GM10248 (cell line): ENCODE results near the gene TRIM73.
"Not testable (repeated sequence)": the region's sequence is repeated elsewhere in the genome, so short reads cannot be mapped to it uniquely, and the experiment has no call there.

Source experiments
- CTCF ChIA-PET: fragments of 300-600 bp; sonication (Branson Sonifier 250); formaldehyde crosslinking; extraction: SDS; loops from one replicate; lab custom pipeline; 2021; ENCODE audit warnings: antibody characterized with exemption; lab: Yijun Ruan, JAX
- POLR2A ChIA-PET: fragments of 350-650 bp; sonication (Branson Sonifier 250); formaldehyde crosslinking; extraction: SDS; loops from one replicate; lab custom pipeline; 2020; ENCODE audit warnings: antibody characterized with exemption; lab: Yijun Ruan, JAX
- DNase-seq: peaks from one replicate; pipeline ENCODE4 v3.0.0; 2012; ENCODE audit errors: extremely low spot score

The TRIM73 gene

DNA sequence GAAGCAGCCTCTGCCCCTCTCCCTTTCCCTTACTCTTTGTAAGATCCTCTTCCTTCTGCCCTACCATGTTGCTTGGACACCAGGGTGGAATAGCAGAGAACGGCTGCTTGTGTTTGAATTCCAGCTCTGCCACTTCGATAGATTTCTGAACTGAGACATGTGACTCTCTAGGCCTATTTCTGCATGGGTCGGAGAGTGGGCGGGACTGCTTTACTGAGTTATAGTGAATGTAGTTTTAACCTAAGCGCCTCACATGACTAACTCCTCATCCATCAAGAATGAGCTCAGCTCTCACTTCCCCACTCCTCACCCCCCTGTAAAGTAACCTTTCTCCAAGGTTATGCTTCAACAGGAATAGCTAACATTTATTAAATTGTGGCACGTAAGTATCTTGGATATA is 18.8 kb downstream of the TRIM73 start:
- DNase-seq, POLR2A ChIA-PET, CTCF ChIA-PET: not testable (repeated sequence)

DNA sequence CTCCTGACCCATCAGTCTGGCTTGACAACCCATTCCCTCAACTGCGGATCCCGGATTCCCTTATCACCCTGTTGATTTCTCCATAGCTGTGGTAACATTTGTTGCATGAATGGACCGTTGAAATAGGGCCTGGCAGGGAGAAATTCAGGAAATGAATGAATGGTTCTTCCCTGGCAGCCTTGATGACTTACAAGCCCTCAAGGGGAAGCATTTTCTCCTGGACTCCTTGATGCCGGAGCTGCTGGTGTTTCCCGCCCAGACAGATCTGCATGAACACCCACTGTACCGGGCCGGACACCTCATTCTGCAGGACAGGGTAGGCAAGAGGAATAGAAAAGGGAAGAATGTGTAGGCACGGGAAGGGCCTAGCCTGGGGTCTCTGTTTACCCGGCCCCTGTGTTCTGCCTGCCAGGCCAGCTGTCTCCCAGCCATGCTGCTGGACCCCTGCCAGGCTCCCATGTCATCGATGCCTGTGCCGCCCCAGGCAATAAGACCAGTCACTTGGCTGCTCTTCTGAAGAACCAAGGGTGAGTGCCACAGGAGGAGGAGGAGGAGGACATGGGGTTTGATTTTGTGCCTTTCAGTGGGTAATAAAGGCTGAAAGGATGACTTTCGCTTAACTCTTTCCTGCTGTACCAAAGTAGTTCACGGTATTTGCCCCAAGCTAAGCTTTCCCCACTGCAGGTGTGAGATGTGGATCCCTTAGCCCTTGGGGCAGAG is 19.4 kb downstream of the TRIM73 start:
- POLR2A ChIA-PET, CTCF ChIA-PET, DNase-seq: not testable (repeated sequence)

DNA sequence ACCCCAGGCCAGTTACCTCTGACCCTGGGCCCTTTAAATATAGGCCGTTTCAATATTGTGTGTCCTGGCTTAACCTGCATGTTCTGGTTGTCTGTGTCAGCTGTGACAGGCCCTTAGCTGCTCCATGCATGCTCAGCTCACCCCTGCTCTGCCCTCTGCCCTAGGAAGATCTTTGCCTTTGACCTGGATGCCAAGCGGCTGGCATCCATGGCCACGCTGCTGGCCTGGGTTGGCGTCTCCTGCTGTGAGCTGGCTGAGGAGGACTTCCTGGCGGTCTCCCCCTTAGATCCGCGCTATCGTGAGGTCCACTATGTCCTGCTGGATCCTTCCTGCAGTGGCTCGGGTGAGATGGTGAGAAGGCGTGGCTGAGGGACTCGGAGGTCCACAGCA is 20.0 kb downstream of the TRIM73 start:
- DNase-seq, POLR2A ChIA-PET, CTCF ChIA-PET: not testable (repeated sequence)

DNA sequence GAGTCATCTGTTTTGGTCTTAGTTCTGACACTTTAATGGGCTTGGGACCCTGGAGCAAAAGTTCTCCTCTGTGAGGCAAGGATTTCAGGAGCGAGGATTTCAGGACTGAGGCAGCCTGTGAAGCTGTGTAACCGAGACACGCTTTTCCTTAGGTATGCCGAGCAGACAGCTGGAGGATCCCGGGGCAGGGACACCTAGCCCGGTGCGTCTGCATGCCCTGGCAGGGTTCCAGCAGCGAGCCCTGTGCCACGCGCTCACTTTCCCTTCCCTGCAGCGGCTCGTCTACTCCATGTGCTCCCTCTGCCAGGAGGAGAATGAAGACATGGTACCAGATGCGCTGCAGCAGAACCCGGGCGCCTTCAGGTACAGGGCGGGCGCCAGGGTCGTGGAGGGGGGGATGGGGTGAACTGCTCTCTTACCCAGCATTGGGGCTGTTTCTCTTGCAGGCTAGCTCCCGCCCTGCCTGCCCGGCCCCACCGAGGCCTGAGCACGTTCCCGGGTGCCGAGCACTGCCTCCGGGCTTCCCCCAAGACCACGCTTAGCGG is 20.5 kb downstream of the TRIM73 start:
- DNase-seq, POLR2A ChIA-PET, CTCF ChIA-PET: not testable (repeated sequence)

DNA sequence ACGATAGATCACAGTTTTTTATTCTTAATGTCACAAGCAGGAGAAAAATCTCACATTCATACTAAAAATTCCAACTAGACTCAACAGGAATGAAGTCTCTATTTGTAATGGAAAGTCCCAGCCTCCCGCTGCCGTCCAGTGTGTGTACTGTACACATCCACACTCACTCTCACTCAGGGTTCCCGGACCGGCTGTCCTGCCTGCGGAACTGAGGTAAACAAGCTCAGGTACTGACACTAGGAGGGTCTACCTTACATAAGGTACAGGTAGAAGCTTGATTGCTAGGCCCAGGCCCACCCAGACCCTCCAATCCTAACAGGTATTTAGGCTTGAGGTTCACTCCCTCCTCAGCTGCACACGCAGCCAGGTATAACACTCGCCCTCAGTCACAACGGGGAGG is 21.4 kb downstream of the TRIM73 start:
- POLR2A ChIA-PET, CTCF ChIA-PET, DNase-seq: not testable (repeated sequence)

DNA sequence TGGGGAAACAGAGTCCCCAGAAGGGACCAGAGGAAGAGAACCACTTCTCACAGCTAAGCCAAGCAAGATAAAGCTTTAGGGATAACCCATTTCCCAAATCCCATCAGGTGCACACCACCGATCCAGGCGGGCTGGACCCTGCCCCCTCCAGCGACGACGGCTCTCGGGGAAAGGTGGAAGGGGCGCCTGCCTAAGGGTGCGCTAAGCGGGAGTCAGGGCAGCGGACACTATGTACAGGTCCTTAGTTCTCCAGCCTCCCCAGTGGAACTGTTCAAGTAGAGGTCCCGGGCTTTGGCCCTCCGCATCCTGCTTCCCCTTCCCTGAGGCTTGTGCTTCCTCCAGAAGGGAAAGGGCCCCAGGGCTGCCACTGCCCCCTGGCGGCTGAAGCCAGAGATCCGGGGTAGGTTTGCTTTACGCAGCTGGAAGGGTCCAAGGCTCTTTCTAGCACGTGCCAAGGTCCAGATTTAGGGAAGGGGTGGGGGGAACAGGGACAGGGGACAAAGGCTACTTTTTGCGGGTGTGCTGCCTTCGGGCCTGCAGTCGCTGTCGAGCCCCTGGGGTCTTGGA is 22.9 kb downstream of the TRIM73 start:
- DNase-seq, CTCF ChIA-PET, POLR2A ChIA-PET: not testable (repeated sequence)

DNA sequence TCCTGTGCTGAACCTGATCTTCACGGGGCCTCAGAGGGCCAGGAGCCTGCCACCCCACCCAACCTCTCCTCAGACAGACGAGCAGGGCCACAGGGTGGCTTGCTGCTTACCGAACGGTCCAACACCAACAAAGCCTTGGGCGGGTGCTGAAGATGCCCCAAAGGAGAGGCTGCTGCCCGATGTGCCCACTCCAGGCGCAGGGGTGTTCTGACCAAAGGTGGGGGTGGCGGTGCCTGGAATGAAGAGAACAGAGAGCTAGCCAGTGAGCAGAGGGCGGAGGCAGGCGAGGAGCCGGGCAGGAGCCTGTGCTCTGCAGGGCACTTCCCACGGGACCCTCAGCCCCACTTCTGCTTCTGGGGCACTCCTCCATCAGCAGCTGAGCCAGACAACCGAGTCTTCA is 23.8 kb downstream of the TRIM73 start:
- POLR2A ChIA-PET, DNase-seq, CTCF ChIA-PET: not testable (repeated sequence)

DNA sequence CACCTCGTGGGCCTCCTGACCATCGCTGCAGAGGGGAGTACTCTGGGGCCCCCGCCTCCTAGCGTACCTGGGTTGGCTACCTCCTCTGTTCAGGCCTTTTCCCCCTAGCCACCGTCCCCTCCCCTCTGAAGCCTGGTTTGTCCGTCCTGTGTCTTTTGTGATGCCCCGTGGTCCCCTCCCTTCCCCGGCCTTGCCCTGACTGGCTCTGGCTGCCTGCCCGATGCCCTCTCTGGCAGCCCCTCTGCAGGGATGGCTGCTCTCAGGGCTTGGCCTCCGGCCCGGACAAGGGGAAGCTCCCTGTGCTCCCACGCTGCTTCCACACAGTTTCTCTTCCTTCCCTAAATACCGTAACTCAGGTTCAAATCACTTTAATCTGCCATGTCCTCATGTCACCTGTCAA is 24.3 kb downstream of the TRIM73 start:
- POLR2A ChIA-PET, CTCF ChIA-PET, DNase-seq: not testable (repeated sequence)

DNA sequence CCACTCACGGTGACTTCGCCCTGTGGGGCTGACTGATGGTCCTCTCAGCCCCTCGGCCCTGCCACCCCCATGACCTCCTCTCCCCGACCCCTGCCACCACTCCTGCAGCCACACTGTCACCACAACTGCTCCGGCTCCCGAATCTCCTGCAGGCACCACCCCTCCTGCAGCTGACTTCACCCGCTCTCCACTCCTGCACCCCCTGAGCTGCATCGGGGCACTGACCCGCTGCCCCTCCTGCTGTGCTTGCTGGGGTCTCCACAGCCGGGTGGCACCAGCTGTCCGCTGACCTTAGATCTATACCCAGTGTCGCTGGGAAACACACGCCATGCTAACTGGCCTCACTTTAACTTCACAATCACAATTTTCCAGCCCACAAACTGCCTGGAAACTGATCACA is 24.7 kb downstream of the TRIM73 start:
- POLR2A ChIA-PET, DNase-seq, CTCF ChIA-PET: not testable (repeated sequence)

DNA sequence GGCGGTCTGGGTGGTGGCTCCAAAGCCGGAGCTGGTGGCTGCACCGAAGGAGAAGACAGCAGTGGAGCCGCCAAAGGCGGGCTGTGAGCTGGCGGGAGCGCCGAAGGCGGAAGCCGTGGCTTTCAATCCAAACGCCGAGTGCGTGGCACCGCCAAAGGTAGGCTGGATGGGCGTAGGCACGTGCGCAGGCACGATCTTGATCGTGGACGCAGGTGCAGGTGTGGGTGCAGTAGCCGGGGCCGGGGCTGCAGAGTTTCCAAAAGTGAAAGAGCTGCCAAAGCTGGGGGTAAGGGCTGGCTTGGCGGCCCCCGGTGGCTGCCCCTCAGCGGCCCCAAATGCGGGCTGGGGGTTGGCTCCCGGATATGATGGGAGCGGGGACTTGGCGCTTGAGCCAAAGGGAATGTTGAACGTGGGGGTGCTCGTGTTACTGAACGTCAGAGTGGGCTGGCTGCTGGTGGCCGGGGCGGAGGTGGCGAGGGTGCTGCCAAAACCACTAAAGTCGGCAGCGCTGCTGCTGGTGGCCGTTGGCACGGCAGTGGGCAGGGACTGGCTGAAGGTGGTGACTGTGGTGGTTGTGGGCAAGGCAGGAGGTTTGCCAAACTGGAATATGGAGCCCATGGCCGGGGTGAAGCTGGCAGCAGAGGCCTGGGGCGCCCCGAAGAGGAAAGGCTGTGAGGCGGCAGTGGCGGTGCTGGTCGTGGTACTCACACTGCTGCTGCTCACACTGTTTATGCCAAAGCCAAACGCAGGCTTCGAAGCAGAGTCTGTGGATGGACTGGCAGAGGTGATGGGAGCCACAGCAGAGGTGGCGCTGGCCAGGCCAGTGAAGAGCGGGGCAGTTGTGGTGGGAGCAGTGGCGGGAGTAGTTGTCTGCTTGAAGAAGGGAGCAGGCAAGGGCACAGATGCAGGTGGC is 26.6 kb downstream of the TRIM73 start:
- DNase-seq, POLR2A ChIA-PET, CTCF ChIA-PET: not testable (repeated sequence)

DNA sequence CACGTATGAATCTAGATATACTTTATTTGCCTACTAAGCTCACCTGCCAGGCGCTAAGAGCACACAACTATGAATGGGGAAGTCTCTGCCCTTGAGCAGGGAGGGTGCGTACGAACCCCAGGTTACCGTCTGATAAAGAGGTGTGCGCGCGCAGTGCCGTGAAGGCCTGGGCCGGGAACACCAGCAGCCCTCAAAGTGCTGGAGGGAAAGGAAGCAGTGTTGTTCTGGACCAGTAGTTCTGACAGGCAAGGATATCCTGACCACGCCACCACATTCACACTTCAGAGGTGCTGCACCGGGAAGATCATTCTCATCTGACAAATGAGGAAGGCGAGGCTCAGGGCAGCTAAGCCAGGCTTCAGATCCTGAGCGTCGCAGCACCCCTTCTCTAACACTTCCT is 28.1 kb downstream of the TRIM73 start:
- DNase-seq, CTCF ChIA-PET, POLR2A ChIA-PET: not testable (repeated sequence)

DNA sequence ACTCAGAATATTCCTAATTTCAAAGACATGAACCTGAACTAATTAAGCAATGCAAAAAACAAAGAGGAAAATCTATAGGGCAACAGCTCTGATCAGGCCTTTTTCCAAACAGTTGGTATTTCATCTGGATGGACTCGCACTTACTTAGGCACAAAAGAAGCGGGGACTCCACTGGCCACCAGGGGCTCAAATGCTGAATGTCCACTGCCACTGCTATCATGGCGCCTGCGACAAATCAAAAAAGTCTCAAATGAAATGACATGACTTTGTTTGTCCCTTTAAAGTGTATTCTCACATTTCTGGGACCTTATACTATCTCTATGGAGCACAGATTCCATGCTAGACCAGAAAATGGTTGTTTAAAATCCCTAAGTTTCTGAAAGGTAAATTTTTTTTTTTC is 43.6 kb downstream of the TRIM73 start:
- not testable (repeated sequence) for DNase-seq

DNA sequence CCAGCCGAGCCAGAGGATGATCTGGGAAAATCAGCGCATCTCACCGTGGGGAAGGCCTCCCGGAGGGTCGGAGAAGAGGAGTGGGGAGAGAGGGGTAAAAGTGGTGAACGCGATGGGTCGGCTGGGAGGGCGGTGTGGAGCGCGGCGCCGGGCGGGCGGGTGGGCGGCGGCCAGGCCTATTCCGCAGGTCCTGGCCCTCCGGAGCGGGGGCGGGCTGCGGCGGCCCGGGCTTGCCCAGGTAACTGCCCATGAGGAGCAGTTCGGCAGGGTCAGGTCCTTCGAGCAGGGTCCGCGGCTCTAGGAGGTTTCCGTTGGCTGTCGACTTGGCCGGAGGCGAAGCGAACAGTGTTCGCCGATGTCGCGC is 46.7 kb downstream of the TRIM73 start:
- POLR2A ChIA-PET, CTCF ChIA-PET, DNase-seq: not testable (repeated sequence)

More for the DNA sequence above, 43.6 kb downstream of the TRIM73 start:
- POLR2A ChIA-PET, CTCF ChIA-PET: not testable (repeated sequence)

DNA sequence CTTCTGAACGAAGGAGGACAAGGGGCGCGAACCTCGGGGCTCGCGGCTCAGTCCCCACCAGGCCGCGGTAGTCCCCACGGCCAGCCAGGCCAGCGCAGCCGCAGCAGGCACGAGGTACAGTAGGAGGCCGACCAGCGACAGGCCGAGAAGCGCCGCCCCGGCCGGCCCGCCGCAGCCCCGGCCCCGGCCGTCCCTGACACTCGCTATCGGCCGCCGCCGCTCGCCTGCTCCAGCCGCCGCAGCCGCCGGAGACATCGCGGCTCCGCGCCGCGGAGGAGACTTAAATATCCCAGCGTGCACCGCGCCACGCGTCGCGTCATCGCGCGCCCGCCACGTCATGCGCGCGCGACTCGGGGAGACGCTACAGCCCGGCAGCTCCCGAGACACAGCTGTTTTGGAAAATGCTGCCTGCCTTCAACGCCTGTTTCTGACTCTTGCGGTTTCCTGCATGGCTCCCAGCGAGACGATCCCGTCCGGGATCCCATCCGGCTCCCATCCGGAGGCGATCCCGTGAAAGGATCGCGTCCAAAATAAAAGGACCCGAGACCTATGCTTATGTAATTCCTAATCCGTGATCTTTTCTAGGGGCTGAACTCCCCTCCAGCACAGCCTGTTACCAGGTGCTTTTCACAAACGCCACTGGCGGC is 47.2 kb downstream of the TRIM73 start:
- DNase-seq, POLR2A ChIA-PET, CTCF ChIA-PET: not testable (repeated sequence)

DNA sequence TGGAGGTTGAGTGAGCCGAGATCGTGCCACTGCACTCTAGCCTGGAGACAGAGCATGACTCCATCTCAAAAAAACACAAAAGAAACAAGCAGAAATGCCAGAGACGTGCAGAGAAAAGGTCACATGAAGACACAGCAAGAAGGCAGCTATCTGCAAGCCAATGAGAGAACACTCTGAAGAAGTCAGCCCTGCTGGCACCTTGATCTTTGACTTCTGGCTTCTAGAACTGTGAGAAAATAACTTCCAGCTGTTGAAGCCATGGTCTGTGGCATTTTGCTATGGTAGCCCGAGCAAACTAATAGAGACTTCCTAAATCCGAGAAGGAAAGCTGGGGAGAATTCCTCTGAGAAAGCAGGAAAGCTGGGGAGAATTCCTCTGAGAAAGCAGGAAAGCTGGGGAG is 54.5 kb downstream of the TRIM73 start:
- DNase-seq, POLR2A ChIA-PET, CTCF ChIA-PET: not testable (repeated sequence)

DNA sequence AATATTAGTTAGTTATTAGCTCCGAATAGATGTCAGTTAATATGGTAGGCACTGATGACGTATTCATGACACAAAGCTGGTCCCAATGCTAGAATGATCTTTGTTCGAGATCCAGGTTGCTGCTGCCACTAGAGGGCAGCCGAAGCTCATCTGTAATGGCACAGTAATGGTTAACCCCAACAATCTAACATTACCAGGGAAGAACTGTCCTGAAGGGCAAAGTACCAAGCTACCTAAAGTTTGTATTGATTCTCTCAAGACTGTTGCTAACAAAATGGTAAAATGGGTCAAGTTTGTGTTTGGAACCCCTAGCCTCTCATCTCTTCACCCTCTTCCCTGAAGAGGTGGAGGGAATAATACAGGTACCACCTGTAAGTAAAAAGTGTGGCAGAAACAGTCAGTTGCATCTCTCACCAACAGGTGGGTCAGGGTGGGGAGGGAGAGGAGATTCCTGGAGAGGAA is 57.1 kb downstream of the TRIM73 start:
- POLR2A ChIA-PET, DNase-seq, CTCF ChIA-PET: not testable (repeated sequence)
